HG02610 (cell line): Measurements from ENCODE around the gene SRPK3.

Source experiments
- ATAC-seq: cut with Tn5 transposase; IDR thresholded peaks from one replicate; pipeline ENCODE4 v1.9.1; 2021; ENCODE audit warnings: mild to moderate bottlenecking, moderate library complexity; ENCODE audit not compliant: unreplicated experiment

SRPK3 gene

GRCh38 chrX:153829799-153830639, 49.2 kb downstream of the SRPK3 start, which contains the start of gene PDZD4:
TSS of gene PDZD4 (minus strand) at chrX:153830544. CDS start at chrX:153830298, 246 bp downstream.
- ATAC-seq, result no peak

- ATAC-seq, result no peak
Measured at GRCh38 chrX:153830640-153831428, 50.0 kb downstream of the SRPK3 start.

GRCh38 chrX:153831429-153832150, 50.7 kb downstream of the SRPK3 start:
- ATAC-seq, result no peak

- no peak for ATAC-seq
Measured at GRCh38 chrX:153832728-153833127, 51.9 kb downstream of the SRPK3 start.
